NCI-H345 (cell line): ENCODE data around the gene BRD1.

Source experiments
- DNase-seq: peaks from one replicate; lab custom pipeline; 2025; lab: John Stamatoyannopoulos, UW

Gene BRD1

GRCh38 chr22:49728570-49729271 is 99.0 kb downstream of the BRD1 start:
- DNase-seq: no peak

DNA sequence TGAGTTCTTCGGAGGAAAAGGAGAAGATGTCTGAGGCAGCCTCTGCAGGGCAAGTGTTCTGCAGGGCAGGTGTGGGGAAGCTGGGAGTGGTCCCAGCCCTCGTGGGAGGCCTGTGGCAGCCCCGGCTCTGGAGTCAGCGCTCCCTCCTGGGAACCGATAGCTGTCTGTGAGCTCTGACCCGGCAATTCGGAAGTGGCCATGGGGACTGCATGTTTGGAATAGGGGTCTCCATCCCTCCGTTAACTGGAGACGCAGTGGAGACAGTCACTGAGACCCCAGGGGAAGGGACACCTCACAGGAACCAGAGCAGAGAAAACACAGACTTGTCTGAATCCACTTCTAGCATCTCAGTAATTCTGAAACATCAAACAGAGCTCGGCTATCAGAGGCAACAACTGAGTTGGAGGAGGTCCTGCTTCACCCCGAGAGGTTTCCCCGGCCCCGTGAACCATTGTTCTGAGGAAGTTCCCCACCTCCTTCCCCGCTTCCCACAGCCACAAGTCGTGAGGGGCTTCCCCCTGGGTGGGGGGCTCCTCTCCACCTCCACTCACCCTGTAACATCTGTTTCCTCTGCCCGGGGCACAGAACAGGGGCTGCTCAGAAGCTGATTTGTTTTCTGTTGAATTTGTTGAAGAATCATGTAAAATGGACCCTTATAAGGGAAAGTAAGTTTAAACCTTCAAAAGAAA is 99.6 kb downstream of the BRD1 start:
- DNase-seq: no peak

DNA sequence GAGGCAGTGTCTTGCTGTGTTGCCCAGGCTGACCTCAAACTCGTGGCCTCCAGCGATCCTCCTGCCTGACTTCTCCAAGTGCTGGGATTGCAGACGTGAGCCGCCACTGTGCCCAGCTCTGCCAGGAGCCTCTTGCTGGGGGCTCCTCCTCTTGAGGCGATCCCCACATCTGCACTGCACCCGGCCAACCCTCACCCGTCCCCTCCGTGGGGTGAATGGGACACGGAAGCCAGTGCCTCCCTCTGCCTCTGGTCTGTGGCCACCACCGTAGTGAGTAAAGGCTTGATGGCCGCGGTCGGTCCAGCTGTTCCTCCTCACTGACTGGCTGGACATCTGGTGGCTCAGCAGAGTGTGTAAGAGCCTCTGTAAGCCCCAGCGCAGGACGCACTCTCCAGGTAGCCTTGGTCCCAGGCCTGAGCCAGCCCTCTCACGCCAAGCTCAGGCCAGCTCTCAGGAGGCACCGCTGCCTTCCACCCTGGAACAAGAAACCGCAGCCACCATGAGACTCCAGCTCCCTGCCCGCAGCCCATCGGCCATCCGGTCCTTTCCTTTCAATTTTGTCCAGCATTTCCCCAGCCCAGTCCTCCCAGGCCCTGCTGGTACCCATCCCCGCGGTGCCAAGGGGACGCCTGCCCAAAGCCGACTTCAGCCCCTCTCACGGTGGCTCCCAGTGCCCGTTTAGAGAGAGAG is 100.3 kb downstream of the BRD1 start:
- no peak for DNase-seq

DNA sequence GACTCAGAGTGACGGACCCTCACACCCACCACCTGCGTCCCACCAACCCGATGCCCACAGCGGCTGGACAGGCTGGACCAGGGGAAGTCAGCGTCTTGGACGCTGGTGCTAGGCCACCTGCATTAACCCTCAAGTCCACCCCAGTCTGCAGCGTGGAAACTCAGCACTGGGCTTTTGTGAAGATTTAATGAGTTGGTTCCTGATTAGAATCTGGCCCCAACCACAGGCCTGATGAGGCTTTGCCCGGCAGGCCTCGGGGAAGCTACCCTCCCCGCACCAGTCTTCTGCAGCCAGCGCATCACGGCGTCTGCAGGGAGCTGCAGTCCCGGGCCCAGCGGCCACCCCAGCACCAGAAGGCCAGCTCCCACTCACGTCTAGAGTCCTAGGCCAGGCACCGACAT is 101.0 kb downstream of the BRD1 start:
- DNase-seq: no peak

DNA sequence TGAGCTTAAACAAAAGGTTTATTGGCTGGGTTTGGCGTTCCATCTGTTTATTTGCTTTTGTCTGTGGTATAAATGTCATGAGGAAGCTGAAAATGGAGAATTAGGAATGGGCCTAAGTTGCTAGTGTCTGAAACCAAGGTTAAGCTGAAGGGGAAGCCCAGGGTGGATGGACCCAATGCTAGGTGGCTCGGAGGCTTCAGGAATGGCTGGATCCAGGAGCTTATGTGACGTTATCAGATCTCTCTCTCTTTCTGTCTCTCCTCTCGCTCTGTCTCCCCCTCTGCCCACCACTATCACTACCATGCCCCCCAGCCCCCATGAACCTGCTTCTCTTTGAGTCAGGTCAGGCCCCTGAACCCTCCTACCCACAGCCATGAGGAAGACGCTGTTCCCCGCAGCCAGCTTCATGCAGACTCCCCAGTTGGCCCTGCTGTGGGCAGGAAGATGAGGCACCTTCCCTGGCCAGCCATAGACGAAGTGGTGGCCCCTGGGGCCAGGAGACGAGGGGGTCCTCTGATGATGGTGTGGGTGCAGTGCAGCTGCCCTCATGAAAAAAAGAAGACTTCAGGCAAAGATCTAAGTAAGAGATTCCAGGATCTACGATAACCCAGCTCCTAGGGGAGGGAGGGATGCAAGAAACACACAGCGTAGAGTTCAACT is 101.5 kb downstream of the BRD1 start:
- DNase-seq: no peak

DNA sequence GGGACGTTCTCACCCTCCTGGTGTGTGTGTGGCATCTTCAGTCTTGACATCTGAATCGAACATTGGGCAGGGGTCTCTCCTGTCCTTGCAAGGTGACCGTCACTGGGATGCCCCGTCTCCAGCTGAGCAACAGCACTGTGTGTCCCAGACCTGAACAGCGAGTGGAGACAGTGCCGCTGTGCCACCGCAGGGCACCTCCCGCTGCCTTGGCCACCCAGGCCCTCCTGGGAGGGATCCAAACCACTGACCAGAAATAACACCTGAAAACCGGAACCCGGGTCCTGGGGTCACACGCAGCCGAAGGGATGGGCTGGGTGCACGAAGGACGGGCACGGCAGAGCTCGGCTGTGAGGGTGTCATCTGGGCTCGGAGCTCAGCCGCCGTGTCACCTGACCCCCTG is 102.2 kb downstream of the BRD1 start:
- no peak for DNase-seq

GRCh38 chr22:49724893-49725489 is 102.7 kb downstream of the BRD1 start:
- DNase-seq: peak; percentile 70

- no peak for DNase-seq
Observed at GRCh38 chr22:49724030-49724892, 103.4 kb downstream of the BRD1 start.

GRCh38 chr22:49723478-49724029 is 104.1 kb downstream of the BRD1 start:
- DNase-seq: no peak
